Measurements from ENCODE around the gene SEC22A. TPM values are rescaled to one million over a fixed set of nuclear protein-coding genes. Genes with fewer than 3 reads are reported as not detected.

The SEC22A gene
- total and polyA plus RNA-seq, 4 donors = 6.9 to 47.7 (median 11.9) TPM

GRCh38 chr3:123287051-123287961 lies 85.6 kb downstream of the SEC22A start:
- Histone ChIP-seq H3K36me3 (ENCODE audit: control insufficient read depth in 4 of 4, insufficient read depth in 4 of 4, low read length in 4 of 4) (peaks cover 0 to 9% (median 2%) of the 10 kb centered on the region in 4 donors), H3K4me3 (no peak overlapping the region), H3K27me3 (ENCODE audit: control insufficient read depth in 3 of 3, insufficient read depth in 3 of 3, low read length in 2 of 3) (no peaks in the 10 kb centered on the region), H3K4me1 (ENCODE audit: control insufficient read depth in 5 of 5, insufficient read depth in 5 of 5, low read length in 5 of 5) (peaks cover 0 to 2% (median 0%) of the 10 kb centered on the region in 5 donors), H3K9ac (ENCODE audit: insufficient read depth in 1 of 2, low read length in 2 of 2) (no peak overlapping the region), H3K27ac (ENCODE audit: low read depth in 1 of 2, low read length in 1 of 2) (no peak overlapping the region), H3K9me3 (ENCODE audit: control insufficient read depth in 4 of 4, insufficient read depth in 3 of 4, low read length in 3 of 4) (no peaks in the 10 kb centered on the region)
- no peak for ATAC-seq (ENCODE audit: insufficient read depth, low FRiP score)
- TF ChIP-seq CTCF (IDR thresholded peaks at IDR 0.05; ENCODE audit: control extremely low read depth, extremely low read depth) = no peak
- 87 to 90% methylated on average over 14 of the region's 14 CpGs for WGBS, 2 donors
- no peak for DNase-seq

GRCh38 chr3:123287962-123288302 lies 86.2 kb downstream of the SEC22A start:
- Histone ChIP-seq H3K9ac (ENCODE audit: insufficient read depth in 1 of 2, low read length in 2 of 2) (no peak overlapping the region), H3K9me3 (ENCODE audit: control insufficient read depth in 4 of 4, insufficient read depth in 3 of 4, low read length in 3 of 4) (no peaks in the 10 kb centered on the region), H3K27ac (ENCODE audit: low read depth in 1 of 2, low read length in 1 of 2) (no peak overlapping the region), H3K4me1 (ENCODE audit: control insufficient read depth in 5 of 5, insufficient read depth in 5 of 5, low read length in 5 of 5) (peaks cover 0 to 2% (median 0%) of the 10 kb centered on the region in 5 donors), H3K4me3 (no peak overlapping the region), H3K27me3 (ENCODE audit: control insufficient read depth in 3 of 3, insufficient read depth in 3 of 3, low read length in 2 of 3) (no peaks in the 10 kb centered on the region), H3K36me3 (ENCODE audit: control insufficient read depth in 4 of 4, insufficient read depth in 4 of 4, low read length in 4 of 4) (peaks cover 0 to 5% (median 2%) of the 10 kb centered on the region in 4 donors)
- TF ChIP-seq CTCF (IDR thresholded peaks at IDR 0.05; ENCODE audit: control extremely low read depth, extremely low read depth) = no peak
- 81 to 83% methylated on average over 6 of the region's 6 CpGs for WGBS, 2 donors
- ATAC-seq (ENCODE audit: insufficient read depth, low FRiP score) = no peak
- no peak for DNase-seq

- H3K4me1 ChIP-seq (ENCODE audit: control insufficient read depth in 5 of 5, insufficient read depth in 5 of 5, low read length in 5 of 5) = peaks cover 0 to 2% (median 0%) of the 10 kb centered on the region in 5 donors
- H3K36me3 ChIP-seq (ENCODE audit: control insufficient read depth in 4 of 4, insufficient read depth in 4 of 4, low read length in 4 of 4) = peaks cover 0 to 5% (median 2%) of the 10 kb centered on the region in 4 donors
- no peak overlapping the region for H3K9ac ChIP-seq (ENCODE audit: insufficient read depth in 1 of 2, low read length in 2 of 2)
- TF ChIP-seq CTCF (IDR thresholded peaks at IDR 0.05; ENCODE audit: control extremely low read depth, extremely low read depth) = no peak
- DNase-seq (no peak), ATAC-seq (ENCODE audit: insufficient read depth, low FRiP score) (no peak)
- no peaks in the 10 kb centered on the region for H3K27me3 ChIP-seq (ENCODE audit: control insufficient read depth in 3 of 3, insufficient read depth in 3 of 3, low read length in 2 of 3)
- H3K9me3 ChIP-seq (ENCODE audit: control insufficient read depth in 4 of 4, insufficient read depth in 3 of 4, low read length in 3 of 4) = no peaks in the 10 kb centered on the region
- H3K27ac ChIP-seq (ENCODE audit: low read depth in 1 of 2, low read length in 1 of 2) = no peak overlapping the region
- no peak overlapping the region for H3K4me3 ChIP-seq
- 94% methylated on average over 20 of the region's 20 CpGs for WGBS, 2 donors
Measured at GRCh38 chr3:123289391-123290106, 87.8 kb downstream of the SEC22A start.

All from lung (tissue), 12 donors.